Measurements from ENCODE around the gene RPP25L.
A peak's percentile ranks its signal among the peaks of the same experiment; 100 is the strongest.

Gene RPP25L

GRCh38 chr9:34629491-34629808 is 17.6 kb upstream of the RPP25L start:
- intact Hi-C loops (cut with DNase I; ENCODE audit: low total_unique reads) = no loop called here
- no peak for TF ChIP-seq CTCF (IDR thresholded peaks at IDR 0.05)
- Histone ChIP-seq H3K36me3 (no peaks in the 10 kb centered on the region), H3K9me3 (no peaks in the 10 kb centered on the region), H3K27me3 (peaks cover 5 to 64% of the 10 kb centered on the region in 2 donors), H3K27ac (no peak overlapping the region), H3K4me1 (peaks cover 0 to 16% (median 14%) of the 10 kb centered on the region in 4 donors), H3K4me3 (no peak overlapping the region)
- DNase-seq = no peak

- no peak within 1 kb of the TSS for H3K27ac ChIP-seq
- peaks cover 5 to 70% of the 10 kb centered on the region in 2 donors for H3K27me3 ChIP-seq
- intact Hi-C loops (cut with DNase I; ENCODE audit: low total_unique reads) = no loop called here
- TF ChIP-seq CTCF (IDR thresholded peaks at IDR 0.05) = no peak
- H3K9me3 ChIP-seq = no peaks in the 10 kb centered on the region
- peak within 1 kb of the TSS; percentile 40 to 54 for H3K4me3 ChIP-seq
- H3K4me1 ChIP-seq = peaks cover 0 to 19% (median 16%) of the 10 kb centered on the region in 4 donors
- H3K36me3 ChIP-seq = no peaks in the 10 kb centered on the region
- no peak for DNase-seq
Observed at GRCh38 chr9:34628656-34629490, 17.0 kb upstream of the RPP25L start, which contains the start of gene ARID3C. TSS of gene ARID3C (minus strand) at chr9:34629066. CDS start at chr9:34628014, 1,052 bp downstream.

GRCh38 chr9:34627716-34628655 is 16.1 kb upstream of the RPP25L start:
- Histone ChIP-seq H3K9me3 (no peaks in the 10 kb centered on the region), H3K36me3 (no peaks in the 10 kb centered on the region), H3K27ac (no peak overlapping the region), H3K4me3 (peak overlapping the region in 1 of 2 donors; percentile 54), H3K4me1 (peaks cover 0 to 28% (median 23%) of the 10 kb centered on the region in 4 donors), H3K27me3 (peaks cover 10 to 79% of the 10 kb centered on the region in 2 donors)
- no peak for TF ChIP-seq CTCF (IDR thresholded peaks at IDR 0.05)
- intact Hi-C loops (cut with DNase I; ENCODE audit: low total_unique reads) = no loop called here
- DNase-seq = no peak

- no peaks in the 10 kb centered on the region for H3K9me3 ChIP-seq
- H3K4me1 ChIP-seq = peaks cover 0 to 34% (median 25%) of the 10 kb centered on the region in 4 donors
- H3K27me3 ChIP-seq = peaks cover 10 to 82% of the 10 kb centered on the region in 2 donors
- no peaks in the 10 kb centered on the region for H3K36me3 ChIP-seq
- no peak for DNase-seq
- TF ChIP-seq CTCF (IDR thresholded peaks at IDR 0.05) = no peak
- intact Hi-C loops (cut with DNase I; ENCODE audit: low total_unique reads) = no loop called here
- H3K4me3 ChIP-seq = no peak overlapping the region
- H3K27ac ChIP-seq = no peak overlapping the region
Observed at GRCh38 chr9:34625186-34625486, 13.2 kb upstream of the RPP25L start.

GRCh38 chr9:34624475-34625185 is 12.7 kb upstream of the RPP25L start:
- TF ChIP-seq CTCF (IDR thresholded peaks at IDR 0.05) = no peak
- Histone ChIP-seq H3K4me1 (peaks cover 0 to 38% (median 29%) of the 10 kb centered on the region in 4 donors), H3K27me3 (peaks cover 10 to 77% of the 10 kb centered on the region in 2 donors)

More at GRCh38 chr9:34624475-34625185, 12.7 kb upstream of the RPP25L start:
- no peak overlapping the region for H3K4me3 ChIP-seq
- no peaks in the 10 kb centered on the region for H3K36me3 ChIP-seq
- DNase-seq = no peak
- H3K9me3 ChIP-seq = no peaks in the 10 kb centered on the region
- no peak overlapping the region for H3K27ac ChIP-seq
- intact Hi-C loops (cut with DNase I; ENCODE audit: low total_unique reads) = no loop called here
